GM21723 (cell line): ENCODE results near the gene RAB40C.

Source experiments
- ATAC-seq: cut with Tn5 transposase; IDR thresholded peaks from one replicate; pipeline ENCODE4 v1.9.1; 2021; ENCODE audit warnings: mild to moderate bottlenecking, moderate library complexity; ENCODE audit not compliant: unreplicated experiment

The RAB40C gene

DNA sequence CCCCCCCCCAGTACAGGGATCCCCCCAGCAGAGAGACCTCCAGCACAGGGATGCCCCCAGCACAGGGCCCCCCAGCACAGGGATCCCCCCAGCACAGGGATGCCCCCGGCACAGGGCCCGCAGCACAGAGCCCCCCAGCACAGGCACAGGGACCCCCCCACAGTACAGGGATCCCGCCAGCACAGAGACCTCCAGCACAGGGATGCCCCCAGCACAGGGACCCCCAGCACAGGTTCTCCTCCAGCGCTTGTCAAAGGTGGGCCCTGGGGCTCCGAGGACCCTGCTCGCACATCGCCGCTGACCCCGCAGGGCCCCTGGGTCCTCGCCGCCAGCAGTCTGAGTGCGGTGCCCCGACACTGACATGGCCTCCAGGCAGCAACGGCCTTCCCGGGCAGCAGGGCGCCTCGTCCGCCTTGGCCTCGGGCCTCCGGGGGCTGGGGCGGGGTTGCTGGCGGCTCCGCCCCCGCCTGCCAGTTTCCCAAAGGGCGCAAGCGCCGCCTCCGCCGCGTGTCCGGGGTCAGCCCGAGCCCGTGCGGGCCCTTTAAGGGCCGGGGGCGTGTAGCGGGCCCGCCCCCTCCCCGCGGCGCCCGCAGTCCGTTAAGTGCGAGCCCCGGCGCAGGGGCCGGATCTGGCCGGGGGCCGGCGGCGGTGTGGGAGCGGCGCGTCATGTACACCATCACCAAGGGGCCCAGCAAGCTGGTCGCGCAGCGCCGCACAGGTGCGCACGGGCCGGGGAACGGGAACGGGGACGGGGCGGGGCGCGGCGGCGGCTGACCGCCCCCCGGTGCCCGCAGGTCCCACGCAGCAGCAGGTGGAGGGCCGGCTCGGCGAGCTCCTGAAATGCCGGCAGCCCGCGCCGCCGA lies 51.7 kb downstream of the RAB40C start, which contains the start of gene MCRIP2:
MCRIP2 (plus strand) TSS at position 503 of the 863 bp plus-strand sequence; CDS start at position 667, 164 bp downstream.
- ATAC-seq = peak; percentile 43

DNA sequence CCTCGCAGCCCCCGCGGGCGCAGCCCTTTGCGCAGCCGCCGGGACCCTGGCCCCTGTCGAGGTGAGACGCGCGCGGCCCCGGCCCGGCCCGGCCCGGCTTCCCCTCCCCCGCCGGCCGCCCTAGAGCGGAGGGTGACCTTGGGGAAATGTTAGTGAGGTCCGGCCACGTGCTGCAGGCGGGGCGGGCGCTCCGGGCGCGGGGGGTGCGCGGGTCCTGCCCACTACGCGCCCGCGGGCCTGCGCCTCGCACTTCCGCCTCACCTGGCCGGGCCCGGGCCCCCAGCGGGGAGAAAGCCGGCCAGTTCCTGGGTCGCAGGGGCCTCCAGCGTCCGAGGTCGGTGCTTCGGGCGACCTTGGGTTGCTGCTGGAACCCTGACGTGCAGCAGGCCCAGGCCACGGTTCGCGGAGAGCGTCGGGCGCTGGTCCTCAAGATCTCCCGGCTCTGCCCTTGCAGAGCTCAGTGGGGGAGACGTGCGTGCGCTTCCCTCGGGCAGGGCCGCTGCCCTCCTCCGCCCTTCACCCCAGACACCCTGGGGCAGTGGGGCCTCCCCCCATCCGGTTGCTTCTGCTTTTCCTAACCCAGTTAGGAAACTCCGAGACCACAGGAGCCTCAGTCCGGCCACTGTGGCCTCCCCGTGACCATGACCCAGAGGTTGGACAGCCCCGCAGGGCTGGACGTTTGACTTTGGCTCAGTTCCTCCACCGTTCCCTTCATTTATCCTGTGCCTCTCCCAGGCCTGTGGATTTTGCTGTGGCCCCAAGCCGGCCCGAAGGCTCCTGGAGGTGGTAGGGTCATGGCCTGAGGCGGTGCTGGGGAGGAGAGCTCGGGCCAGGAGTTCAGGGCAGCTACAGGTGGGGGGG lies 52.6 kb downstream of the RAB40C start:
- ATAC-seq = peak; percentile 34

DNA sequence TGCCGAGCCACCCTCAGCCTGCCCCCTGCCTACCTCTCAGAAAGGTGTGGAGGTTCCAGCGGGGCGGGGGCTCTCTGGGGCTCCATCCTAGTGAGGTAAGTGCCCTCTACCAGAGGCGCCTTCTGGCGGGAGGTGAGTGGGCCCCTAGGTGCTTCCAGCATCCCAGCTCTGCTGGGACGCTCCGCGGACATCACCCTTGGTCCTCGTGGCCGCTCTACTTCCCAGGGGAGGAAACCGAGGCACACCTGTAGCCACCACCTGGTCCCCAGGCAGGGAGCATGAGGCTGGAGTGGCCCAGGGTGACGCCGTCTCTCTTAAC lies 53.1 kb downstream of the RAB40C start:
- no peak for ATAC-seq

DNA sequence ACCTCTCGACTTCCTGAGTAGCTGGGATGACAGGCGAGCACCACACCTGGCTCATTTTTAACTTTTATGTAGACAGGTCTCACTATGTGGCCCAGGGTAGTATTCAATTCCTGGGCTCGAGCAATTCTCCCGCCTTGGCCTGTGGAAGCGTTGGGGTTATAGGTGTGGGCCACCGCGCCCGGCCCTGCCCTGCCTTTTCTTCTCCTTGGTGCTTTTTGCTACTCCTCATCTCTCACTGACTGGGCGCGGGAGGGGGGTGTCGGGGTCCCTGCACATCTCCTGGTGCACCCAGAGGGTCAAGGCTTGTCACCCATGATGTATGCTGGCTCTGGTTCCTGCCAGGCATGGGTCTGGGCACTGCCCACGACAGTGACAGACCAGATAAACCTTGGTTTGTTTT lies 54.7 kb downstream of the RAB40C start:
- ATAC-seq = no peak

GRCh38 chr16:645852-646678 lies 56.2 kb downstream of the RAB40C start:
- ATAC-seq = no peak

DNA sequence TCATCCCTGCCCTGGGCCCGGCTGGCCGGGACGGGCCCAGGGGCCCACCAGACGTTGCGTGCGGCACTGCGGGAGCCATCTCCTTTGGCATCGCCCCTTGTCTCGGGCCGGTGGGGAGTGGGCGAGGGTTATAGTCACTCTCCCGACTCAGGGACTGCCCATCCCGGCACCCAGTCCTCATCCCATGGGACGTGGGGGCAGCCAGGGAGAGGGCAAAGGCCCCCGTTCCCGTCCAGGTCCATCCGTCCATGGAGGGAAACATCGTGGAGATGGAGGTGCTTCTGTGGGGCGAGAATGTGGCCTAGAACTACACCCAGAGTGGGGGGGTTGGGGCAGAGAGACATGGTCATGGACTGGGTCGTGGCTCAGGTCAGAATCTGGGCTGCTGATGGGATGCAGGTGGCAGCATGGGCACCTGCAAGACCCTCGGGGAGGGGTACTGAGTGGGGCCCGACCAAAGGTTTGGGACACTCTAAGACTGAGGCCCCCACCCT lies 56.9 kb downstream of the RAB40C start:
- ATAC-seq = no peak

- ATAC-seq = no peak
Observed at GRCh38 chr16:647173-647902, 57.5 kb downstream of the RAB40C start.

GRCh38 chr16:648071-648780 lies 58.4 kb downstream of the RAB40C start:
- no peak for ATAC-seq

GRCh38 chr16:648781-649589 lies 59.1 kb downstream of the RAB40C start, which contains the start of gene WDR90:
WDR90 (plus strand) TSS chr16:649365; CDS start chr16:649417, 52 bp downstream.
- ATAC-seq = peak; percentile 69

DNA sequence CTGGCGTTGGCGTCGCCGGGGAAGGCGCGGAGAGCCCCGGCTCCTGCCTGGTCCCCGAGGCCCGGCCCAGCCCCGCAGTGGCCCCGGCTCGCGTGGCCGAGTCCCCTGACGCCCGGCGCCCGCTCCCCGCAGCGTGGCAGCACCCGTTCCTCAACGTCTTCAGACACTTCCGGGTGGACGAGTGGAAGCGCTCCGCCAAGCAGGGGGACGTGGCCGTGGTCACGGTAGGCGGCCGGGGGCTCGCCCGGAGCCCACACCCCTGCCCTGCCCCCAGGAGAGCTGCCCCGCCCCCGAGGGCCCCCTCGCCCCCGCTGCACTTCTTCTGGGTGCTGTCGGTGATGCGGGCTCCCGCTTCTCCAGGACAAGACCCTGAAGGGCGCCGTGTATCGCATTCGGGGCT lies 59.8 kb downstream of the RAB40C start:
- ATAC-seq = no peak

GRCh38 chr16:651844-652243 lies 62.0 kb downstream of the RAB40C start:
- ATAC-seq = no peak

GRCh38 chr16:652454-653305 lies 62.8 kb downstream of the RAB40C start:
- ATAC-seq = no peak

GRCh38 chr16:654034-654433 lies 64.2 kb downstream of the RAB40C start:
- no peak for ATAC-seq

DNA sequence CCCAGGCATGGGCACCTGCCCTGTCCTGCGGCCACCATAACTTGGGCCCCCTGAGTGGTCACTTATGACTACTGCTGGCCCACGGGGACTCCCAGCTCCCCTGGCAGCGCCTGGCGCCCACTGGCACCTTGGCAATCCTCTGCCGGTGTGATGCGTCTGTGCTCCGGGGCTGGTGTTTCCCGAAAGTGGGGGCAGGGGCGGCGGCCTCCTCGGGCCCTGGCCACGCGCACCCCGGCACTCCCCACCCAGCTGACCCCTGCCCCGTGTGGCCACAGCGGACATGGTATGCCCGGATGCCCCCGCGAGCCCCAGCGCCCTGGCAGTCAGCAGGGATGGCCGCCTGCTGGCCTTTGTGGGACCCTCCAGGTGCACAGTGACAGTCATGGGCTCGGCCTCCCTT lies 67.6 kb downstream of the RAB40C start:
- ATAC-seq = no peak

DNA sequence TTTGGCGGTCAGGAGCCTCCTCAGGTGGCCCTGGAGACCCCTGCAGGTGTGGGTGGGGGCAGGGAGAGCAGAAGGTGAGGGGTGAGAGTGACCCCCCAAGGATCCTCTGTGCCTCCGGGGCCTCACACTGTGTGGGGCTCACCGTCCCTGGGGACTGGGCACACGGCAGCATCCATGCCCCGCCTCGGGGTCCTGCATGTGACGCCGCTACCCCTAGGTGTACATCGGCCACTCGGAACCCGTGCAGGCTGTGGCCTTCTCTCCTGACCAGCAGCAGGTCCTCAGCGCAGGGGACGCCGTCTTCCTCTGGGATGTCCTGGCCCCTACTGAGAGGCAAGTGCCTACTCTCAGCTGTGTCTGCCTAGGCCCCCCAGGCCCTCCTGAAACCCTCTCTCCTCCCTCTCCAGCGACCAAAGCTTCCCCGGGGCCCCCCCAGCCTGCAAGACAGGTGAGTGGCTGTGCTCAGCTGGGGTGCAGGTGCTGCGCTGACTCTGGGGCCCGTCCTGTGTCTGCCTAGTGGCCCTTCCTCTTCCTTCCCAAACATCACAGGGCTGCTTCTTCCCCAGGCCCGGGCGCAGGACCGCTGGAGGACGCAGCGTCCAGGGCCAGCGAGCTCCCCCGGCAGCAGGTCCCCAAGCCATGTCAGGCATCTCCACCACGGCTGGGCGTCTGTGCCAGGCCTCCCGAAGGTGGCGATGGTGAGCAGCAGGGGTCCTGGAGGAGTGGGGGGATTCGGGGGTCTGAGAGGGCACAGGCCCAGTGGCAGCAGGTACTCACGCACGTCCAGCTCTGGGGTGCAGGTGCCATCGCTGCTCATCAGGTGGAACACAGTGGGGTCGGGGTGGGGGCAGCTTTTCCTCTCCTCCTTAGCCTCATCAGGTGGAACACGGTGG lies 69.1 kb downstream of the RAB40C start:
- ATAC-seq = no peak

- no peak for ATAC-seq
Observed at GRCh38 chr16:659618-660017, 69.8 kb downstream of the RAB40C start.

- ATAC-seq = no peak
Observed at GRCh38 chr16:660132-660458, 70.2 kb downstream of the RAB40C start.
